ENCODE results near the gene ZXDC. TPM values are rescaled to one million over a fixed set of nuclear protein-coding genes. Genes with fewer than 3 reads are reported as not detected.

ZXDC gene
- total RNA-seq, 6 experiments from 2014 or later = 11.7 to 14.2 (median 13.5) TPM

- peaks cover 5% of the 10 kb centered on the region for H3K4me1 Mint-ChIP-seq (ENCODE audit: low read depth)
- H3K9me3 Mint-ChIP-seq = no peaks in the 10 kb centered on the region
- peaks cover 38% of the 10 kb centered on the region for H3K36me3 Mint-ChIP-seq (ENCODE audit: low read depth)
Measured at GRCh38 chr3:126452213-126452612, 23.5 kb downstream of the ZXDC start.

GRCh38 chr3:126451511-126451910, 24.2 kb downstream of the ZXDC start:
- Mint-ChIP-seq H3K36me3 (ENCODE audit: low read depth) (peaks cover 32% of the 10 kb centered on the region), H3K4me3 (no peak overlapping the region), H3K27me3 (ENCODE audit: insufficient read depth) (peaks cover 3% of the 10 kb centered on the region; the same call in 1 of the 2 replicates), H3K27ac (no peak overlapping the region), H3K4me1 (ENCODE audit: low read depth) (peaks cover 12% of the 10 kb centered on the region), H3K9me3 (no peaks in the 10 kb centered on the region)
- no peak for DNase-seq
- no peak for TF ChIP-seq CTCF (IDR thresholded peaks at IDR 0.05)

More at GRCh38 chr3:126452213-126452612, 23.5 kb downstream of the ZXDC start:
- Mint-ChIP-seq H3K4me3 (no peak overlapping the region), H3K27ac (no peak overlapping the region), H3K27me3 (ENCODE audit: insufficient read depth) (peaks cover 3% of the 10 kb centered on the region; the same call in 1 of the 2 replicates)
- DNase-seq = no peak
- TF ChIP-seq CTCF (IDR thresholded peaks at IDR 0.05) = no peak

GRCh38 chr3:126450744-126451143, 24.9 kb downstream of the ZXDC start:
- Mint-ChIP-seq H3K9me3 (no peaks in the 10 kb centered on the region), H3K27me3 (ENCODE audit: insufficient read depth) (peaks cover 3% of the 10 kb centered on the region; the same call in 1 of the 2 replicates), H3K4me3 (no peak overlapping the region), H3K36me3 (ENCODE audit: low read depth) (peaks cover 30% of the 10 kb centered on the region; the same call in 1 of the 2 replicates), H3K4me1 (ENCODE audit: low read depth) (peaks cover 15% of the 10 kb centered on the region), H3K27ac (no peak overlapping the region)
- no peak for DNase-seq
- no peak for TF ChIP-seq CTCF (IDR thresholded peaks at IDR 0.05)

GRCh38 chr3:126450219-126450618, 25.5 kb downstream of the ZXDC start:
- Mint-ChIP-seq H3K4me3 (no peak overlapping the region), H3K9me3 (no peaks in the 10 kb centered on the region), H3K27me3 (ENCODE audit: insufficient read depth) (peaks cover 3% of the 10 kb centered on the region; the same call in 1 of the 2 replicates), H3K36me3 (ENCODE audit: low read depth) (peaks cover 27% of the 10 kb centered on the region; the same call in 1 of the 2 replicates), H3K4me1 (ENCODE audit: low read depth) (peaks cover 15% of the 10 kb centered on the region), H3K27ac (no peak overlapping the region)
- DNase-seq = no peak
- no peak for TF ChIP-seq CTCF (IDR thresholded peaks at IDR 0.05)

GRCh38 chr3:126449621-126450051, 26.1 kb downstream of the ZXDC start:
- H3K27ac Mint-ChIP-seq = no peak overlapping the region
- peaks cover 15% of the 10 kb centered on the region for H3K4me1 Mint-ChIP-seq (ENCODE audit: low read depth)
- no peak for DNase-seq
- H3K9me3 Mint-ChIP-seq = no peaks in the 10 kb centered on the region
- peaks cover 3% of the 10 kb centered on the region; the same call in 1 of the 2 replicates for H3K27me3 Mint-ChIP-seq (ENCODE audit: insufficient read depth)
- H3K4me3 Mint-ChIP-seq = no peak overlapping the region
- TF ChIP-seq CTCF (IDR thresholded peaks at IDR 0.05) = no peak
- H3K36me3 Mint-ChIP-seq (ENCODE audit: low read depth) = peaks cover 24% of the 10 kb centered on the region; the same call in 1 of the 2 replicates

GRCh38 chr3:126448893-126449180, 26.9 kb downstream of the ZXDC start:
- Mint-ChIP-seq H3K4me1 (ENCODE audit: low read depth) (peaks cover 15% of the 10 kb centered on the region), H3K4me3 (no peak overlapping the region), H3K9me3 (no peaks in the 10 kb centered on the region), H3K27me3 (ENCODE audit: insufficient read depth) (peaks cover 3% of the 10 kb centered on the region; the same call in 1 of the 2 replicates), H3K27ac (no peak overlapping the region), H3K36me3 (ENCODE audit: low read depth) (peaks cover 21% of the 10 kb centered on the region; the same call in 1 of the 2 replicates)
- TF ChIP-seq CTCF (IDR thresholded peaks at IDR 0.05) = no peak
- DNase-seq = no peak
